ENCODE measurements around the gene AUTS2. TPM values are rescaled to one million over a fixed set of nuclear protein-coding genes. Genes with fewer than 3 reads are reported as not detected.

AUTS2 gene
- total and polyA plus RNA-seq, 2 experiments from 2014 or later: 32.0 to 91.0 TPM

- DNase-seq (ENCODE audit: low spot score) (peak; percentile 59), ATAC-seq (peak; percentile 37)
- Histone ChIP-seq H4K20me1 (replicated peaks; ENCODE audit: insufficient read depth) (peaks cover 23% of the 10 kb centered on the region), H3K27me3 (ENCODE audit: insufficient read depth) (no peaks in the 10 kb centered on the region), H3K27ac (ENCODE audit: low read depth) (peak overlapping the region; percentile 33; the same call in 1 of the 2 replicates), H3F3A (replicated peaks; ENCODE audit: low read depth) (no peaks in the 10 kb centered on the region), H3K4me2 (peak overlapping the region; percentile 31), H3K4me3 (no peak overlapping the region), H2AFZ (no peak overlapping the region), H3K36me3 (ENCODE audit: insufficient read depth) (no peaks in the 10 kb centered on the region), H3K4me1 (ENCODE audit: insufficient read depth) (peaks cover 61% of the 10 kb centered on the region), H3K9me2 (ENCODE audit: insufficient read depth) (peaks cover 5% of the 10 kb centered on the region; the same call in 1 of the 2 replicates), H3K79me2 (replicated peaks; ENCODE audit: insufficient read depth) (peaks cover 100% of the 10 kb centered on the region)
- Mint-ChIP-seq H3K27me3 (ENCODE audit: insufficient read depth, low read depth, poor library complexity) (peaks cover 10% of the 10 kb centered on the region), H3K27ac (no peak overlapping the region; the same call in 1 of the 2 replicates), H3K4me1 (peaks cover 66% of the 10 kb centered on the region), H3K4me3 (no peak overlapping the region), H3K36me3 (ENCODE audit: low read depth) (peaks cover 7% of the 10 kb centered on the region), H3K9me3 (peaks cover 6% of the 10 kb centered on the region; the same call in 1 of the 3 replicates)
- no peak for TF ChIP-seq STAT1 (IDR thresholded peaks at IDR 0.05; ENCODE audit: unreplicated experiment)
- TF ChIP-seq ZNF462 (CRISPR knock-in tag; IDR thresholded peaks at IDR 0.05): no peak
- no peak for TF ChIP-seq EZH2 (IDR thresholded peaks at IDR 0.05; ENCODE audit: low read depth, unreplicated experiment)
- TF ChIP-seq EZH2phosphoT487 (IDR thresholded peaks at IDR 0.05; ENCODE audit: unreplicated experiment): no peak
- TF ChIP-seq CREB1 (CRISPR knock-in tag; IDR thresholded peaks at IDR 0.05; ENCODE audit: low read depth): no peak
- no peak for TF ChIP-seq ZNF114 (CRISPR knock-in tag; IDR thresholded peaks at IDR 0.05)
- TF ChIP-seq CTCF (conservative IDR thresholded peaks at IDR 0.05; ENCODE audit: low read depth in 2 of 2): no peak
- no peak for TF ChIP-seq ETS1 (IDR thresholded peaks at IDR 0.05)
Observed at GRCh38 chr7:70735313-70735712, 1137.0 kb downstream of the AUTS2 start.

Measured in GM23338 (cell line).